Renal cortical epithelial cell (primary cell): Measurements from ENCODE around the gene CLDN12. TPM values are rescaled to one million over a fixed set of nuclear protein-coding genes. Genes with fewer than 3 reads are reported as not detected.

Experiments
- DNase-seq: peaks from one replicate; pipeline ENCODE4 v3.0.0-alpha.2; 2011; ENCODE audit warnings: low read depth
- total RNA-seq: library from RNA; depleted of rRNA; stranded (reverse); fragments of >200 nt; gene quantifications from 2 replicates; pipeline ENCODE4 v1.2.3, GENCODE V29; 2014

The CLDN12 gene
- total RNA-seq, 1 donor from 2014 or later: 62.1 TPM

GRCh38 chr7:90432752-90433151, 29.5 kb downstream of the CLDN12 start:
- no peak for DNase-seq

GRCh38 chr7:90433221-90433620, 30.0 kb downstream of the CLDN12 start:
- DNase-seq: no peak

GRCh38 chr7:90445633-90446032, 42.4 kb downstream of the CLDN12 start:
- DNase-seq: no peak

GRCh38 chr7:90446137-90446899, 43.1 kb downstream of the CLDN12 start:
- no peak for DNase-seq

- DNase-seq: no peak
These were observed 50.1 kb downstream of the CLDN12 start for GRCh38 chr7:90453259-90453891.

- no peak for DNase-seq
These were observed 50.7 kb downstream of the CLDN12 start for GRCh38 chr7:90453931-90454330.

GRCh38 chr7:90455163-90456030, 52.1 kb downstream of the CLDN12 start:
- peak; percentile 64 for DNase-seq

GRCh38 chr7:90458104-90458503, 54.8 kb downstream of the CLDN12 start:
- DNase-seq: no peak

GRCh38 chr7:90459888-90460287, 56.6 kb downstream of the CLDN12 start:
- DNase-seq: no peak

- peak; percentile 51 for DNase-seq
These were observed 58.0 kb downstream of the CLDN12 start for GRCh38 chr7:90461219-90461618.

GRCh38 chr7:90463151-90463628, 59.9 kb downstream of the CLDN12 start:
- DNase-seq: peak; percentile 51

Other genes starting within 250 kb of the CLDN12 start
- 13.4 and 17.4 TPM in 2 replicates for gene STEAP1, start 249.0 kb upstream of the CLDN12 start, total RNA-seq
- gene STEAP2, start 191.7 kb upstream of the CLDN12 start, total RNA-seq: 7.1 and 20.2 TPM in 2 replicates
- gene CFAP69, start 158.3 kb upstream of the CLDN12 start, total RNA-seq: 0.87 and 10.3 TPM in 2 replicates
- gene FAM237B, start 82.2 kb upstream of the CLDN12 start, total RNA-seq: not detected in 2 replicates
- 21.4 and 22.7 TPM in 2 replicates for gene GTPBP10, start 56.7 kb upstream of the CLDN12 start, total RNA-seq
- not detected in 2 replicates for gene PTTG1IP2, start 66.2 kb downstream of the CLDN12 start, total RNA-seq
- gene CDK14, start 192.9 kb downstream of the CLDN12 start, total RNA-seq: 30.2 and 32.8 TPM in 2 replicates